Subcutaneous adipose tissue (tissue), 4 donors: Measurements from ENCODE around the gene PBXIP1. TPM values are rescaled to one million over a fixed set of nuclear protein-coding genes. Genes with fewer than 3 reads are reported as not detected.

ENCODE experiments used
- CTCF ChIP-seq: fragments of 450-650 bp; IDR thresholded peaks from one replicate; pipeline ENCODE4 v1.5.1; 2016; ENCODE audit warnings: low read depth, mild to moderate bottlenecking, control low read depth, antibody characterized with exemption, moderate library complexity
- total RNA-seq, 4 donors: library from RNA; depleted of rRNA; stranded (reverse); fragments of >200 nt; gene quantifications; one replicate each; pipeline ENCODE4 v1.1.0, GENCODE V29; 2016

PBXIP1 gene, protein sequence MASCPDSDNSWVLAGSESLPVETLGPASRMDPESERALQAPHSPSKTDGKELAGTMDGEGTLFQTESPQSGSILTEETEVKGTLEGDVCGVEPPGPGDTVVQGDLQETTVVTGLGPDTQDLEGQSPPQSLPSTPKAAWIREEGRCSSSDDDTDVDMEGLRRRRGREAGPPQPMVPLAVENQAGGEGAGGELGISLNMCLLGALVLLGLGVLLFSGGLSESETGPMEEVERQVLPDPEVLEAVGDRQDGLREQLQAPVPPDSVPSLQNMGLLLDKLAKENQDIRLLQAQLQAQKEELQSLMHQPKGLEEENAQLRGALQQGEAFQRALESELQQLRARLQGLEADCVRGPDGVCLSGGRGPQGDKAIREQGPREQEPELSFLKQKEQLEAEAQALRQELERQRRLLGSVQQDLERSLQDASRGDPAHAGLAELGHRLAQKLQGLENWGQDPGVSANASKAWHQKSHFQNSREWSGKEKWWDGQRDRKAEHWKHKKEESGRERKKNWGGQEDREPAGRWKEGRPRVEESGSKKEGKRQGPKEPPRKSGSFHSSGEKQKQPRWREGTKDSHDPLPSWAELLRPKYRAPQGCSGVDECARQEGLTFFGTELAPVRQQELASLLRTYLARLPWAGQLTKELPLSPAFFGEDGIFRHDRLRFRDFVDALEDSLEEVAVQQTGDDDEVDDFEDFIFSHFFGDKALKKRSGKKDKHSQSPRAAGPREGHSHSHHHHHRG
- 100 to 1,000 TPM in 2 of 4 donors, 10 to 100 TPM in 2; 34.9 to 177 (median 91.0) TPM for total RNA-seq

GRCh38 chr1:154955718-154956543, at the start of gene PBXIP1:
PBXIP1 (minus strand) TSS chr1:154956099; CDS start chr1:154953721, 2,378 bp downstream.
- TF ChIP-seq CTCF = no peak

DNA sequence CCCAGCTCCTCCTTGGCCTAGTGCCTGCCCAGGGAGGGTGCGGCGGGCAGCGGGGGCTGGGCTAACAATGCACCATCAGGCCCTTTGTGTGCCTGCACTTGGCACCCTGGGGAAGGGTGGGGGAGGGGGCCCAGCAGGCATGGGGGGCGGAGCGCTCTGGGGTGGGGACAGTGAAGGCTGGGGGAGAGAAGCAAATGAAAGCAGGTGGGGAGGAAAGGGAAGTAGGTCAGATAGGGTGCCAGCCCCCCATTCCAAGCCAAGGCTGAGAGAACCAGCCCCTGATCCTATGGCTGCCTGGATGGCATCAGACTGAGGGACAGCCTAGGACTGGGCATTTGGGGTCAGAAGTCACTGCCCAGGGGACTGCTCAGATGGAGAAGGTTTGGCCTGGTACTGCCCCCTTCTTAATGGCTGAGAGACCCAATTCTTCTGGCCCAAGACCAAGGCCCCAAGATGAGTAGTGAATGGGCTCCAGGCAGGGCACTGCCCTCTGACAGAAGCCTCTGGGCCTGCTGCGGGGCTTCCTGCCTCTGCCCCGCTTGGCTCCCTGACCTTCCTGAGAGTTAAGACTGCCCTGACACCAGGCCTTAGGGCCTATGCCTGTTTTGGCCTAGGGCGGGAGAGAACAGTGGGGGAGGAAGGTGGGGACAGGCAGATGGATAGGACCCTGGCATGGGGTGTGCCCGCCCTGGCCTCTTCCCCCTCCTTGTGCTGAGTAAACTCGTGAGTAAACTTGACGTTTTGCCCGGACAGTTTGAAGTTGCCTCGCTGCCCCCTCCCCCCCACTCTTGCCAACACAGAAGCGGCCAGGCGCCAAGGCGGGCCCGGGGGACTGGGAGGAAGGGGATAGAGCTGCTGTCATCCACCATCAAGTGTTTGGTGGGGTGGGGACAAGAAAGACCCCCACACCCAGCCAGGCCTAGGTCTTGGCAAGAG, 49.4 kb upstream of the PBXIP1 start:
- no peak for TF ChIP-seq CTCF

DNA sequence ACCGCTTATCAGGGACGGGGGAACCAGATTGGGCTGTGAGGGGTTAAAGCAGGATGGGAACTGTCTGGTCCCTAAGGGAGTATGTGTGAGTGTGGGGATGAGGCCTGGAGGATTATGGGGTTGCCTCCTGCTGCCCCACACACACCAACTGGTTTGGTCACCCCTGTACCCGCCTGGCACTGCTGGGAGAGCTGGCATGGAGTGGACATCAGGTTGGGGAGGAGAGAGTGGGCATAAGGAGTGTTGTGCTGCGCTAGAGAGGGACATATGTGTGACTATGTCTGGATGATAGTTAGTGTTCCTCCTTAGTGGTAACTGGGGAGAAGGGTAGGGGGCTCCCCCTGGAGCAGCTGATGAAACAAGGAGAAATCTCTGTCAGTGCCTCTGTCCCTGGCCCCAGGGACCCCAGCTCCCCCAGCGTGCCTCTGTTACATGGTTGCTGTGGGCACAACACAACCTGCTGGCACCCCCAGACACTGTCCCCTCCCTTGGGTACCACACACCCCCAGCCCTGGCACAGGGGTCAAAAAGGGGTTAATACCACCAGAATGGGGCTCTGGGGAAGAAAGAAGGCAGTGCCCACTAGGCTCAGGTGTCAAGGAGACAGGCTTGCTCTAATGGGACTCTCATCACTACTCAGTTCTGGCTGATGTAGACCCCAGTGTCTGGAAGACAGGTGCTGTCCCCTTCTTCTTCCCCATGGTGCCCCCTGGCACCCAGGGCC, 48.6 kb upstream of the PBXIP1 start:
- no peak for TF ChIP-seq CTCF

DNA sequence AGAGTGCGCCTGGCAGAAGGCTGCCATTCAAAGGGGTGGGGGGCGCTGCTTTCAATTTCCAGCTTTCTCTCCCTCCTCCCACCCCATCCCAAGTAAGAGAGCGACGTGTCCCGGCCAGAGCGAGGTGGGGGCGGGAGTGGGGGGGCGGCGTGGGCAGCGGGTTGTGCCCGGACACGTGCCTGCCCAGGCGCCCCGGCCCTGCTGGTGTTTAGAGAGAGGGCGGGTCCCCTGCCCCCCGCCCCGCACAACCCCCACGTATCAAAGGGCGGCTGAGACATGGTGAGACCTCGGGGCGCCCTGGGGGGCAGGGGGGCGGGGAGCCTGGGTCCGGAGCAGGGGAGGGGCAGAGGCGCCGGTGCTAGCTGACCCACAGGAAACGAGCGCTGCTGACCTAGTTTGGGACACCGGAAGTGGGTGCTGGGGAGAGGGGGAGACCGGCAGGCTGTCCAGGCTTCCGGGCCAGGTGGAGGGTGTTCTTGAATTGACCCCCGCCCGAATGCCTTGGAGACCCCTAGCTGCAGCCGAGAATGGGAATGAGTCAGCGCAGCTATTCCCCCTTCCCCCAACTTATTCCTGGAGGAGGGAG, 48.0 kb upstream of the PBXIP1 start:
- TF ChIP-seq CTCF = no peak

- no peak for TF ChIP-seq CTCF
Observed at GRCh38 chr1:155003227-155003765, 47.4 kb upstream of the PBXIP1 start.
